AG20443 (cell line): ENCODE data around the gene IRX3.

Source experiments
- DNase-seq: peaks from one replicate; pipeline ENCODE4 v3.0.0; 2012; ENCODE audit warnings: low spot score, mixed read lengths

Gene IRX3

GRCh38 chr16:54290833-54291655, 4.5 kb upstream of the IRX3 start:
- DNase-seq: no peak

GRCh38 chr16:54289945-54290832, 3.6 kb upstream of the IRX3 start:
- DNase-seq: no peak

- DNase-seq: no peak
Measured at GRCh38 chr16:54289242-54289944, 2.8 kb upstream of the IRX3 start.

GRCh38 chr16:54288835-54289241, 2.3 kb upstream of the IRX3 start:
- DNase-seq: no peak

GRCh38 chr16:54288030-54288834, 1.6 kb upstream of the IRX3 start:
- no peak for DNase-seq

- peak; percentile 70 for DNase-seq
Measured at GRCh38 chr16:54287131-54288029, 793 bp upstream of the IRX3 start.

GRCh38 chr16:54286090-54286365, 559 bp downstream of the IRX3 start:
- DNase-seq: peak; percentile 88

GRCh38 chr16:54285414-54286089, 1.0 kb downstream of the IRX3 start:
- peak; percentile 69 for DNase-seq

- DNase-seq: peak; percentile 24
Measured at GRCh38 chr16:54284931-54285413, 1.6 kb downstream of the IRX3 start.

- DNase-seq: peak; percentile 52
Measured at GRCh38 chr16:54284319-54284930, 2.2 kb downstream of the IRX3 start.

GRCh38 chr16:54283725-54284318, 2.8 kb downstream of the IRX3 start:
- no peak for DNase-seq

GRCh38 chr16:54282928-54283724, 3.5 kb downstream of the IRX3 start:
- no peak for DNase-seq

- DNase-seq: peak; percentile 21
Measured at GRCh38 chr16:54282202-54282927, 4.2 kb downstream of the IRX3 start.

GRCh38 chr16:54281535-54282201, 4.9 kb downstream of the IRX3 start:
- DNase-seq: no peak

GRCh38 chr16:54280751-54281150, 5.8 kb downstream of the IRX3 start:
- DNase-seq: peak; percentile 45

- no peak for DNase-seq
Measured at GRCh38 chr16:54277845-54278703, 8.5 kb downstream of the IRX3 start.
